Hepatocyte (in vitro differentiated cells): ENCODE measurements around the gene IFT43. TPM values are rescaled to one million over a fixed set of nuclear protein-coding genes. Genes with fewer than 3 reads are reported as not detected.
A peak's percentile ranks its signal among the peaks of the same experiment; 100 is the strongest.

Experiments
- DNase-seq: peaks from one replicate; pipeline ENCODE4 v3.0.0-alpha.2; 2016; ENCODE audit warnings: low spot score
- H2AFZ ChIP-seq: fragments of 200-600 bp; sonication (generic); 2 replicates; pipeline ENCODE4 v1.6.0; 2016; ENCODE audit warnings: antibody characterized with exemption, mild to moderate bottlenecking
- H3K27ac ChIP-seq: fragments of 200-600 bp; sonication (generic); 2 replicates; pipeline ENCODE4 v1.5.1; 2016; ENCODE audit warnings: mild to moderate bottlenecking
- H3K27me3 ChIP-seq: fragments of 200-600 bp; sonication (generic); 2 replicates; pipeline ENCODE4 v1.6.1; 2016
- H3K36me3 ChIP-seq: fragments of 200-600 bp; sonication (generic); replicated peaks from 2 replicates; pipeline ENCODE4 v1.5.1; 2016; ENCODE audit warnings: low read depth; ENCODE audit not compliant: insufficient read depth
- H3K4me1 ChIP-seq: fragments of 200-600 bp; sonication (generic); 2 replicates; pipeline ENCODE4 v1.5.1; 2016; ENCODE audit warnings: mild to moderate bottlenecking, moderate library complexity; ENCODE audit not compliant: insufficient read depth
- H3K4me2 ChIP-seq: fragments of 200-600 bp; sonication (generic); 2 replicates; pipeline ENCODE4 v1.6.0; 2016
- H3K4me3 ChIP-seq: fragments of 200-600 bp; sonication (generic); 2 replicates; pipeline ENCODE4 v1.5.1; 2016; ENCODE audit warnings: mild to moderate bottlenecking
- H3K79me2 ChIP-seq: fragments of 200-600 bp; sonication (generic); 2 replicates; pipeline ENCODE4 v1.6.0; 2017; ENCODE audit warnings: mild to moderate bottlenecking
- H3K9me2 ChIP-seq: fragments of 200-600 bp; sonication (generic); replicated peaks from 2 replicates; pipeline ENCODE4 v1.6.0; 2017; ENCODE audit warnings: mild to moderate bottlenecking; ENCODE audit not compliant: insufficient read depth
- H3K9me3 ChIP-seq: fragments of 200-600 bp; sonication (generic); 2 replicates; pipeline ENCODE4 v1.5.1; 2016; ENCODE audit warnings: low read depth, mild to moderate bottlenecking
- H4K20me1 ChIP-seq: fragments of 200-600 bp; sonication (generic); 2 replicates; pipeline ENCODE4 v1.6.0; 2016; ENCODE audit warnings: mild to moderate bottlenecking; ENCODE audit not compliant: insufficient read depth, poor library complexity, severe bottlenecking
- CTCF ChIP-seq: fragments of 200-600 bp; sonication (generic); IDR thresholded peaks from 2 replicates; pipeline ENCODE4 v1.5.1; 2016; ENCODE audit warnings: antibody characterized with exemption, mild to moderate bottlenecking; ENCODE audit not compliant: poor library complexity
- EZH2 ChIP-seq: fragments of 200-600 bp; sonication (generic); IDR thresholded peaks from 2 replicates; pipeline ENCODE4 v1.6.1; 2016; ENCODE audit warnings: antibody characterized with exemption, mild to moderate bottlenecking, borderline replicate concordance
- EZH2phosphoT487 ChIP-seq: fragments of 200-600 bp; sonication (generic); IDR thresholded peaks from one replicate; pipeline ENCODE4 v1.6.1; 2018; ENCODE audit warnings: antibody characterized with exemption, mild to moderate bottlenecking, low read depth, moderate library complexity; ENCODE audit not compliant: unreplicated experiment, severe bottlenecking
- WGBS: methylation state at CpG from one replicate; pipeline ENCODE4 v1.1.6; 2016; ENCODE audit warnings: low lambda C conversion rate; ENCODE audit errors: missing lambda C conversion rate; 5-methylcytosine and 5-hydroxymethylcytosine counted together
- polyA plus RNA-seq: library from polyadenylated mRNA; unstranded; fragments of >200 nt; fragmentation: Nextera tagmentation; extraction: Ambion mirVana; gene quantifications from 2 replicates; pipeline ENCODE4 v1.2.1, GENCODE V29; 2016
- total RNA-seq: library from RNA; depleted of rRNA; stranded (reverse); fragments of >200 nt; gene quantifications from 2 replicates; pipeline ENCODE4 v1.2.3, GENCODE V29; 2014

Gene IFT43
- total and polyA plus RNA-seq, 2 experiments from 2014 or later, result 31.9 to 43.2 TPM

GRCh38 chr14:76083796-76084765, 98.5 kb downstream of the IFT43 start:
- no peaks in the 10 kb centered on the region for H3K9me3 ChIP-seq
- no peaks in the 10 kb centered on the region for H3K9me2 ChIP-seq
- no peaks in the 10 kb centered on the region for H3K36me3 ChIP-seq
- H3K79me2 ChIP-seq, result no peaks in the 10 kb centered on the region
- DNase-seq, result no peak
- H3K4me1 ChIP-seq, result peaks cover 9% of the 10 kb centered on the region
- no peaks in the 10 kb centered on the region for H3K27me3 ChIP-seq
- peak overlapping the region; percentile 9 for H3K4me2 ChIP-seq
- H4K20me1 ChIP-seq, result no peaks in the 10 kb centered on the region
- no peak for TF ChIP-seq EZH2phosphoT487
- TF ChIP-seq EZH2, result no peak
- no peak for TF ChIP-seq CTCF
- WGBS, result 65% methylated on average over 25 of the region's 25 CpGs
- H2AFZ ChIP-seq, result no peak overlapping the region
- no peak overlapping the region for H3K27ac ChIP-seq
- no peak overlapping the region for H3K4me3 ChIP-seq

DNA sequence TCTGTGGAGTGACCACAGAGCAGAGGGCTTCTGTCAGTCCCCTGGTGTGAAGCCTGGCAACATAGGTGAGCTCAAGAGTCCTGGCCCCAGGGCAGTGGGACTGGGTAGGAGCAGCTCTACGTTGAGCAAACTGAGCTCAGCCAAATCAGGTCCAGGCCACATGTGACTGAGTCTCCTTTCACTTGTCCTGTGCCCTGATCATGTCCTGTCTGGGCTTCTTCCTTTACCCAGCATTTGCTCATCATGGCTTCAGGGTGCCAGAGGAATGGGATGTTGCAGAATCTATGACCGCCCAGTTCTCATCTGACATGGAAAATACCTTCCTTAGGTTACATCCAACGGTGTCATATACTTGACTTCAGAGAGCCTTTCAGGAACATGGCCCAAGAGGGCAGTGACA, 99.8 kb downstream of the IFT43 start:
- no peak for DNase-seq
- Histone ChIP-seq H3K9me2 (no peaks in the 10 kb centered on the region), H3K9me3 (no peaks in the 10 kb centered on the region), H3K27me3 (no peaks in the 10 kb centered on the region), H3K4me3 (no peak overlapping the region), H3K36me3 (no peaks in the 10 kb centered on the region), H3K4me1 (peaks cover 9% of the 10 kb centered on the region), H3K4me2 (no peak overlapping the region), H3K79me2 (no peaks in the 10 kb centered on the region), H2AFZ (no peak overlapping the region), H3K27ac (no peak overlapping the region), H4K20me1 (no peaks in the 10 kb centered on the region)
- no peak for TF ChIP-seq EZH2
- no peak for TF ChIP-seq CTCF
- TF ChIP-seq EZH2phosphoT487, result no peak
- WGBS, result 79% methylated on average over 3 of the region's 3 CpGs

DNA sequence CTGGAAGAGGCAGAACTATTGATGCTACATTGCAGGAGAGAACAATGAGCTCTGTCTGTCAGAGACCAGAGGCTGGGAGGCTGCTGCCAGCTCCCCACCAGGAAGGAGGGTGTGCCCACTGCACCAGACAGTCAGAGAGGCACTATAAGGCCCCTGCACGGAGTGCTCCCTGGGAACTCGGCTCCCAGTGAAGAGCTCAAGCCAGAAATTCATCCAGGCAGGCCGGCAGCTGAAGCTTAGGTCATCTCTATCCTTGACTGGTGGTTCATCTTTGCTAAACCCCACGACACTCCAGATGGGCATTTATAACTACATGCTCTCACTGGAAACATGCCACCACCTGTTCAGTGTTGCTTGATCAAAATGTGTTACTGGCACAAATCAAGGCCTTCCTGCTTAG, 101.1 kb downstream of the IFT43 start:
- Histone ChIP-seq H3K4me2 (no peak overlapping the region), H2AFZ (no peak overlapping the region), H3K4me3 (no peak overlapping the region), H3K9me2 (no peaks in the 10 kb centered on the region), H3K36me3 (no peaks in the 10 kb centered on the region), H3K9me3 (no peaks in the 10 kb centered on the region), H3K27ac (no peak overlapping the region), H3K4me1 (peaks cover 9% of the 10 kb centered on the region), H3K79me2 (no peaks in the 10 kb centered on the region), H4K20me1 (no peaks in the 10 kb centered on the region), H3K27me3 (no peaks in the 10 kb centered on the region)
- 89% methylated on average over 4 of the region's 4 CpGs for WGBS
- DNase-seq, result no peak
- TF ChIP-seq CTCF (no peak), EZH2phosphoT487 (no peak), EZH2 (no peak)
